Stimulated activated CD8-positive, alpha-beta memory T cell treated with anti-CD3 and anti-CD28 coated beads, Interleukin-15, amount 100 ng/mL, for 1 hour (primary cell): ENCODE measurements around the gene METTL1.
"Not testable (repeated sequence)": the region's sequence is repeated elsewhere in the genome, so short reads cannot be mapped to it uniquely, and the experiment has no call there.

Experiments used
- DNase-seq: peaks from one replicate; pipeline ENCODE4 v3.0.0-alpha.2; 2020; ENCODE audit warnings: low read depth

Gene METTL1

GRCh38 chr12:57796996-57797395 is 25.1 kb upstream of the METTL1 start:
- no peak for DNase-seq

- no peak for DNase-seq
Observed at GRCh38 chr12:57795354-57795753, 23.4 kb upstream of the METTL1 start.

- DNase-seq = no peak
Observed at GRCh38 chr12:57793920-57794319, 22.0 kb upstream of the METTL1 start.

- DNase-seq = no peak
Observed at GRCh38 chr12:57783861-57784260, 12.0 kb upstream of the METTL1 start.

GRCh38 chr12:57783466-57783801 is 11.5 kb upstream of the METTL1 start:
- DNase-seq = no peak

- peak; percentile 99 for DNase-seq
Observed at GRCh38 chr12:57782608-57783465, 10.9 kb upstream of the METTL1 start, which contains the start of gene TSFM. TSFM (plus strand) TSS chr12:57782787; CDS start chr12:57782802, 15 bp downstream.

- DNase-seq = no peak
Observed at GRCh38 chr12:57782243-57782607, 10.3 kb upstream of the METTL1 start.

- DNase-seq = no peak
Observed at GRCh38 chr12:57781801-57782200, 9.9 kb upstream of the METTL1 start.

- DNase-seq = no peak
Observed at GRCh38 chr12:57781244-57781643, 9.3 kb upstream of the METTL1 start.

GRCh38 chr12:57780284-57780897 is 8.5 kb upstream of the METTL1 start:
- no peak for DNase-seq

GRCh38 chr12:57779736-57780135 is 7.8 kb upstream of the METTL1 start:
- no peak for DNase-seq

- no peak for DNase-seq
Observed at GRCh38 chr12:57777911-57778310, 6.0 kb upstream of the METTL1 start.

- no peak for DNase-seq
Observed at GRCh38 chr12:57777367-57777766, 5.5 kb upstream of the METTL1 start.

- DNase-seq = no peak
Observed at GRCh38 chr12:57776247-57776587, 4.3 kb upstream of the METTL1 start.

GRCh38 chr12:57775563-57776246 is 3.8 kb upstream of the METTL1 start:
- no peak for DNase-seq

GRCh38 chr12:57775044-57775443 is 3.1 kb upstream of the METTL1 start:
- DNase-seq = no peak

- not testable (repeated sequence) for DNase-seq
Observed at GRCh38 chr12:57774634-57775033, 2.7 kb upstream of the METTL1 start.

GRCh38 chr12:57772429-57773322 is 771 bp upstream of the METTL1 start, which contains the start of gene EEF1AKMT3:
EEF1AKMT3 (plus strand) TSS chr12:57772614; CDS start chr12:57772725, 111 bp downstream.
- no peak for DNase-seq

GRCh38 chr12:57771236-57771872 is 551 bp downstream of the METTL1 start:
- peak; percentile 62 for DNase-seq

- no peak for DNase-seq
Observed at GRCh38 chr12:57770734-57771133, 1.2 kb downstream of the METTL1 start.

- DNase-seq = no peak
Observed at GRCh38 chr12:57769594-57769993, 2.3 kb downstream of the METTL1 start.

GRCh38 chr12:57767876-57768275 is 4.0 kb downstream of the METTL1 start:
- DNase-seq = no peak
